PC-9 (cell line): Measurements from ENCODE around the gene MORN3. TPM values are rescaled to one million over a fixed set of nuclear protein-coding genes. Genes with fewer than 3 reads are reported as not detected.

ENCODE experiments used
- BruUV-seq: library from RNA; stranded (reverse); fragments of 400-500 nt; replicated peaks from 2 replicates; lab custom pipeline; 2021; lab: Mats Ljungman, UMichigan
- CTCF ChIA-PET: fragments of 300-600 bp; sonication (Branson Sonifier 250); formaldehyde crosslinking; loops from one replicate; lab custom pipeline; 2022; ENCODE audit warnings: antibody characterized with exemption; lab: Charles Lee
- POLR2A ChIA-PET: fragments of 300-600 bp; sonication (Branson Sonifier 250); formaldehyde crosslinking; loops from one replicate; lab custom pipeline; 2022; ENCODE audit warnings: antibody characterized with exemption; ENCODE audit not compliant: unreplicated experiment; lab: Charles Lee
- DNase-seq, 2 experiments: peaks; one replicate each; pipeline versions ENCODE4 v3.0.0 to v3.0.0-alpha.2; 2015 to 2022; ENCODE audit warnings: mixed read lengths in 1 of 2
- H2AFZ ChIP-seq: fragments of 200-600 bp; sonication (generic); 2 replicates; pipeline ENCODE4 v1.8.1; 2017; ENCODE audit warnings: antibody characterized with exemption
- H3F3A ChIP-seq: fragments of 200-600 bp; sonication (generic); 2 replicates; pipeline ENCODE4 v1.8.1; 2017; ENCODE audit warnings: antibody characterized with exemption, mild to moderate bottlenecking, low read depth; ENCODE audit not compliant: insufficient read depth
- H3K27ac ChIP-seq: fragments of 200-600 bp; sonication (generic); 2 replicates; pipeline ENCODE4 v1.6.1; 2016; ENCODE audit warnings: mixed run types
- H3K27me3 ChIP-seq: fragments of 200-600 bp; sonication (generic); 2 replicates; pipeline ENCODE4 v1.6.1; 2016; ENCODE audit warnings: low read depth, mixed run types; ENCODE audit not compliant: insufficient read depth
- H3K36me3 ChIP-seq: fragments of 200-600 bp; sonication (generic); 2 replicates; pipeline ENCODE4 v1.6.1; 2016; ENCODE audit warnings: low read depth, mixed run types
- H3K4me1 ChIP-seq: fragments of 200-600 bp; sonication (generic); replicated peaks from 2 replicates; pipeline ENCODE4 v1.6.1; 2016; ENCODE audit warnings: mixed run types; ENCODE audit not compliant: insufficient read depth
- H3K4me2 ChIP-seq: fragments of 200-600 bp; sonication (generic); 2 replicates; pipeline ENCODE4 v1.6.1; 2017; ENCODE audit warnings: mixed run types
- H3K4me3 ChIP-seq: fragments of 200-600 bp; sonication (generic); 2 replicates; pipeline ENCODE4 v1.6.1; 2016; ENCODE audit warnings: mixed run types
- H3K79me2 ChIP-seq: fragments of 200-600 bp; sonication (generic); 2 replicates; pipeline ENCODE4 v1.6.1; 2017; ENCODE audit warnings: low read depth, mixed run types
- H3K9me2 ChIP-seq: fragments of 200-600 bp; sonication (generic); 2 replicates; pipeline ENCODE4 v1.8.1; 2017; ENCODE audit warnings: mild to moderate bottlenecking; ENCODE audit not compliant: insufficient read depth
- H3K9me3 ChIP-seq: fragments of 200-600 bp; sonication (generic); 2 replicates; pipeline ENCODE4 v1.8.1; 2016; ENCODE audit warnings: low read depth; ENCODE audit not compliant: insufficient read depth
- H4K20me1 ChIP-seq: fragments of 200-600 bp; sonication (generic); 2 replicates; pipeline ENCODE4 v1.8.1; 2017; ENCODE audit not compliant: insufficient read depth
- EZH2 ChIP-seq: fragments of 200-600 bp; sonication (generic); IDR thresholded peaks from 2 replicates; pipeline ENCODE4 v1.8.0; 2017; ENCODE audit warnings: antibody characterized with exemption, low read depth
- intact Hi-C: fragments of 100-400 bp; cut with micrococcal nuclease; formaldehyde crosslinking; loops from one replicate; pipeline ENCODE4 v1.10.0; 2022; ENCODE audit not compliant: unreplicated experiment
- total RNA-seq: library from RNA; stranded (reverse); gene quantifications from 2 replicates; pipeline ENCODE4 v1.2.3, GENCODE V29; 2021
- TF ChIP-seq, protein P1 (sequence below): fragments of 200-600 bp; sonication (generic); conservative IDR thresholded peaks from 2 replicates; pipeline ENCODE4 v1.6.1; 2017; ENCODE audit warnings: mixed run types, antibody characterized with exemption, mild to moderate bottlenecking, moderate library complexity

The MORN3 gene
- total RNA-seq, 1 experiment from 2014 or later, result 1.8 TPM

DNA sequence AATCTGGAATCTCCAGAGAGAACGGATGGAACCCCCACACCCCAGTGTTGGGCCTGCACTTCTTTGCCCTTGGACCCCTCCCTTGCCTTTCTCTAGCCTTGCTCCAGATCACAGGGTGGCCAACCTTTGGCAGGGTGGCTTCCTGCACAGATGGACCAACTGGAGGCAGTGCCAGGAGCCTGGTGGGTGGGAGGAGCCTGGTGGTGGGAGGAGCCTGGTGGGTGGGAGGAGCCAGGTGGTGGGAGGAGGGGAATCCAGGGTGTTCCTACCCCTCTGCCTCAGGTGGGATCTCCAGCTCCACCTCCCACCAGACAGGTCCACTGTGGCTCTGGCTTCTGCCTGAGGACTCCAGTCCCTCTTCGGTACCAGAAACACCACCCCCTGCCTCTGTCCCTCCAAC is 58.1 kb downstream of the MORN3 start:
- intact Hi-C loops, result no loop called here
- DNase-seq, result no peak
- no peak overlapping the region for H3K27ac ChIP-seq
- H3K9me3 ChIP-seq, result no peaks in the 10 kb centered on the region
- no peaks in the 10 kb centered on the region; the same call in 1 of the 2 replicates for H3K4me1 ChIP-seq
- no TSS peak for BruUV-seq
- no peaks in the 10 kb centered on the region for H3K79me2 ChIP-seq
- no peaks in the 10 kb centered on the region for H3K36me3 ChIP-seq
- no peak for TF ChIP-seq EZH2
- TF ChIP-seq, protein P1, sequence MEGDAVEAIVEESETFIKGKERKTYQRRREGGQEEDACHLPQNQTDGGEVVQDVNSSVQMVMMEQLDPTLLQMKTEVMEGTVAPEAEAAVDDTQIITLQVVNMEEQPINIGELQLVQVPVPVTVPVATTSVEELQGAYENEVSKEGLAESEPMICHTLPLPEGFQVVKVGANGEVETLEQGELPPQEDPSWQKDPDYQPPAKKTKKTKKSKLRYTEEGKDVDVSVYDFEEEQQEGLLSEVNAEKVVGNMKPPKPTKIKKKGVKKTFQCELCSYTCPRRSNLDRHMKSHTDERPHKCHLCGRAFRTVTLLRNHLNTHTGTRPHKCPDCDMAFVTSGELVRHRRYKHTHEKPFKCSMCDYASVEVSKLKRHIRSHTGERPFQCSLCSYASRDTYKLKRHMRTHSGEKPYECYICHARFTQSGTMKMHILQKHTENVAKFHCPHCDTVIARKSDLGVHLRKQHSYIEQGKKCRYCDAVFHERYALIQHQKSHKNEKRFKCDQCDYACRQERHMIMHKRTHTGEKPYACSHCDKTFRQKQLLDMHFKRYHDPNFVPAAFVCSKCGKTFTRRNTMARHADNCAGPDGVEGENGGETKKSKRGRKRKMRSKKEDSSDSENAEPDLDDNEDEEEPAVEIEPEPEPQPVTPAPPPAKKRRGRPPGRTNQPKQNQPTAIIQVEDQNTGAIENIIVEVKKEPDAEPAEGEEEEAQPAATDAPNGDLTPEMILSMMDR, result no peak
- no peaks in the 10 kb centered on the region for H3K27me3 ChIP-seq
- ChIA-PET CTCF (interaction anchor here (0.7 kb wide), 1 partner anchor 148 kb away, joined by 7 read pairs; no protein-coding TSS in a partner anchor), POLR2A (no interaction called here)
- H3K4me2 ChIP-seq, result no peak overlapping the region
- no peaks in the 10 kb centered on the region for H3F3A ChIP-seq
- no peak overlapping the region for H3K4me3 ChIP-seq
- no peak overlapping the region for H2AFZ ChIP-seq
- H4K20me1 ChIP-seq, result no peaks in the 10 kb centered on the region
- H3K9me2 ChIP-seq, result no peaks in the 10 kb centered on the region

DNA sequence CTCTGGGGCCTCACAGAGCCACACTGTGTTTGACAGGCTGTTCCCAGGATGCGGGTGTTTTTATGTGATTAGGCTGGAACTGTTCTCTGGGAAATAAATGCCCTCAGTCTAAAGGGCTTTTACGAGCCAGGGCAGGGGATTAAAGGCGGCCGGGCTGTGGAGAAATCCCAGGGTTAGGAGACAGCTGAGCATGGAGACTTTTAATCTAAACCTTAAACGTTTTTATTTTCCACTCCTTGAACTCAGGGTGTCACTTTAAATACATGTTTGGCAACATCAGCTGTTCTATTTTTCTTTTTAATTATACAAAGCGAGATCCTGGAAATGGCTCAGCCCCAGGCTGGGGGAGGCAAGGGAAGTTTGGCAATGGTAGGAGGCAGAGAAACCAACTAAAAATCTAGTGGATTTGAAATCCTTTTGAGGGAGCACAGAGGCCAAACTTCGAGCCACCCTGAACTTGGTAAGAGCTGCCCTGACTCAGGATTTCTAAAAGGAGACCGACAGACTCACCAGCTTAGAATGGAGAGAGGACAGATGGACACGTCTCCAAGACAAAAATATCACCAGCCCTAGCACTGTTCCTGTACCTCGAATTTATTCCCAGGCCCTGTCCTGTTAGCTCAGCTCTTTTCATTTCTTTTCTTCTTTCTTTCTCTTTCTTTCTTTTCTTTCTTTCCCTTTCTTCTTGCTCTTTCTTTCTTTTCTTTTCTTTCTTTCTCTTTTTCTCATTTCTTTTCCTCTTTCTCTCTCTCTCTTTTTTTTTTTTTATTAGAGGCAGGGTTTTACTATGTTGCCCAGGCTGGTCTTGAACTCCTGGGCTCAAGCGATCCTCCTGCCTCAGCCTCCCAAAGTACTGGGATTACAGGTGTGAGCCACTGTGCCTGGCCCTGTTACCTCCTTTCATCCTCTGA is 59.0 kb downstream of the MORN3 start:
- no peaks in the 10 kb centered on the region for H3F3A ChIP-seq
- intact Hi-C loops, result no loop called here
- no peaks in the 10 kb centered on the region for H3K9me3 ChIP-seq
- H3K27ac ChIP-seq, result no peak overlapping the region
- TF ChIP-seq, protein P1, result no peak
- no peak for TF ChIP-seq EZH2
- no TSS peak for BruUV-seq
- no peaks in the 10 kb centered on the region for H4K20me1 ChIP-seq
- no peaks in the 10 kb centered on the region; the same call in 1 of the 2 replicates for H3K4me1 ChIP-seq
- H2AFZ ChIP-seq, result no peak overlapping the region
- H3K9me2 ChIP-seq, result no peaks in the 10 kb centered on the region
- H3K36me3 ChIP-seq, result no peaks in the 10 kb centered on the region
- no peak overlapping the region for H3K4me2 ChIP-seq
- H3K4me3 ChIP-seq, result no peak overlapping the region
- ChIA-PET CTCF (interaction anchor here (0.6 to 0.7 kb wide), 2 partner anchors 38 to 813 kb away, joined by 3 to 9 read pairs; no protein-coding TSS in a partner anchor), POLR2A (no interaction called here)
- no peaks in the 10 kb centered on the region for H3K79me2 ChIP-seq
- no peak for DNase-seq
- no peaks in the 10 kb centered on the region for H3K27me3 ChIP-seq

DNA sequence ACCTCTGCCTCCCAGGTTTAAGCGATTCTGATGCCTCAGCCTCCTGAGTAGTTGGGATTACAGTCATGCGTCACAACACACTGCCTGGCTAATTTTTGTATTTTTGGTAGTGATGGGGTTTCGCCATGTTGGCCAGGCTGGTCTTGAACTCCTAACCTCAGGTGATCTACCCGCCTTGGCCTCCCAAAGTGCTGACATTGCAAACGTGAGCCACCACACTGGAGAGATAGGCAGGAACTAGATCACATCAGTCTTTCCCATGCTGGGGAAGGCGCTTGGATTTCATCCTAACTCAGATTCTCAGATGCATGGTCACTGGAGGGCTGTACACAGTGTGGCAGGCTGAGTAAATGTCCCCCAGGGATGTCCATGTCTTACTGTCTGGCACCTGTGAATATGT is 61.2 kb downstream of the MORN3 start:
- no peaks in the 10 kb centered on the region for H3K9me2 ChIP-seq
- no peak for DNase-seq
- ChIA-PET POLR2A (no interaction called here), CTCF (no interaction called here)
- no peaks in the 10 kb centered on the region for H3K4me1 ChIP-seq
- no peaks in the 10 kb centered on the region for H3K9me3 ChIP-seq
- no TSS peak for BruUV-seq
- no peak overlapping the region for H3K4me2 ChIP-seq
- peaks cover 6% of the 10 kb centered on the region; the same call in 1 of the 2 replicates for H3F3A ChIP-seq
- H3K27ac ChIP-seq, result no peak overlapping the region
- no peaks in the 10 kb centered on the region for H4K20me1 ChIP-seq
- H3K36me3 ChIP-seq, result no peaks in the 10 kb centered on the region
- H3K27me3 ChIP-seq, result no peaks in the 10 kb centered on the region
- intact Hi-C loops, result no loop called here
- H2AFZ ChIP-seq, result no peak overlapping the region
- H3K4me3 ChIP-seq, result no peak overlapping the region
- TF ChIP-seq, protein P1, result no peak
- TF ChIP-seq EZH2, result no peak
- H3K79me2 ChIP-seq, result no peaks in the 10 kb centered on the region
